Activated naive CD4-positive, alpha-beta T cell treated with anti-CD3 and anti-CD28 coated beads, Interleukin-2, amount 50 U/mL, for 72 hours (primary cell): ENCODE data around the gene FOXF2. TPM values are rescaled to one million over a fixed set of nuclear protein-coding genes. Genes with fewer than 3 reads are reported as not detected.

ENCODE experiments used
- ATAC-seq, 2 donors: fragments of 150-1000 bp; cut with Tn5 transposase; 2 replicates each; pipeline ENCODE4 v1.10.0; 2021; ENCODE audit warnings: mild to moderate bottlenecking in 2 of 2, moderate library complexity in 2 of 2
- DNase-seq, 2 donors: peaks; one replicate each; pipeline ENCODE4 v3.0.0; 2021 to 2022; ENCODE audit warnings: low spot score in 2 of 2
- H3K27ac Mint-ChIP-seq, 2 donors: one replicate each; pipeline ENCODE4 v1.8.0; 2022; ENCODE audit warnings: mild to moderate bottlenecking in 2 of 2, mixed read lengths in 2 of 2
- H3K36me3 Mint-ChIP-seq, 2 donors: one replicate each; pipeline ENCODE4 v1.8.0; 2022; ENCODE audit warnings: mixed read lengths in 2 of 2
- H3K9me3 Mint-ChIP-seq, 2 donors: one replicate each; pipeline ENCODE4 v1.8.0; 2022; ENCODE audit warnings: mixed read lengths in 2 of 2
- total RNA-seq, 2 donors: library from RNA; stranded (reverse); gene quantifications; one replicate each; pipeline ENCODE4 v1.2.3, GENCODE V29; 2022

FOXF2 gene
- total RNA-seq, 2 donors from 2014 or later, result not detected

- no peak overlapping the region for H3K27ac Mint-ChIP-seq
- H3K36me3 Mint-ChIP-seq, result no peaks in the 10 kb centered on the region
- DNase-seq (no peak), ATAC-seq (no peak)
- H3K9me3 Mint-ChIP-seq, result no peaks in the 10 kb centered on the region
Measured at GRCh38 chr6:1385129-1386037, 4.0 kb upstream of the FOXF2 start.

DNA sequence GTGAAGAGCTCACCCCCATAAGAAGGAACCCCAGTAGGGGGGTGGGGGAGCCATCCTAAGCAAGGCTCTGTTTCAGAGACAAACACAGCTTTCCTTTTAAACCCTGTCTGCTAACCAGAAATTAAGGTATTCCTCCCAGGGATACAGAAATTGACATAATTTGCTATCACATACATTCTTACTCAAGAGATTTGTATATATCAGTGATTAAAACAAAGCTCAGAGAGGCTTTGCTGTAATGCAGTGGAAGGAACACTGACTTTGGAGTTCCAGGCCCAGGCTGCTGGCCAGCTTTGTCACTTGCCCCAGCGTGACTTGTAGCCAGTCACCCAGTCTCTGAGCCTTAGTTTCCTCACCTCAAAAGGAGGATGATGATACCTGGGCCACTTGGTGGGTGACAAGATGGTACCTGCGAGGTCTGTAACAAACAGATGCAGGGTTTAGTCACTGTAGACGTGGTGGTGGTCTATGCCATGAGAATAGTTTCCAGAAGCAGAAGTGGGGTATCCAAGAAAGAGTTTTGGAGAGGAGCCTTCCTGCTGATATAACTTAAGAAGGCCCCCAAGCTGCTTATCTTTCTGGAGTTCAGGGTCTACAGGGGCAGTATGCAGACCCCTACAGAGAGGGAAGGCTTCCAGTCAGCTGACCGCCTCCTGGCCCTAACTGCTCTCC, 3.2 kb upstream of the FOXF2 start:
- ATAC-seq (no peak), DNase-seq (no peak)
- H3K27ac Mint-ChIP-seq, result no peak overlapping the region
- H3K9me3 Mint-ChIP-seq, result no peaks in the 10 kb centered on the region
- no peaks in the 10 kb centered on the region for H3K36me3 Mint-ChIP-seq

- no peak overlapping the region for H3K27ac Mint-ChIP-seq
- no peak for ATAC-seq
Measured at GRCh38 chr6:1387538-1387875, 1.9 kb upstream of the FOXF2 start.

GRCh38 chr6:1387876-1388629, 1.3 kb upstream of the FOXF2 start:
- no peak overlapping the region for H3K27ac Mint-ChIP-seq
- no peaks in the 10 kb centered on the region for H3K36me3 Mint-ChIP-seq
- ATAC-seq, result peak in 1 of 2 donors; percentile 21
- no peaks in the 10 kb centered on the region for H3K9me3 Mint-ChIP-seq
- DNase-seq, result no peak

More at GRCh38 chr6:1387538-1387875, 1.9 kb upstream of the FOXF2 start:
- Mint-ChIP-seq H3K9me3 (no peaks in the 10 kb centered on the region), H3K36me3 (no peaks in the 10 kb centered on the region)
- DNase-seq, result no peak

DNA sequence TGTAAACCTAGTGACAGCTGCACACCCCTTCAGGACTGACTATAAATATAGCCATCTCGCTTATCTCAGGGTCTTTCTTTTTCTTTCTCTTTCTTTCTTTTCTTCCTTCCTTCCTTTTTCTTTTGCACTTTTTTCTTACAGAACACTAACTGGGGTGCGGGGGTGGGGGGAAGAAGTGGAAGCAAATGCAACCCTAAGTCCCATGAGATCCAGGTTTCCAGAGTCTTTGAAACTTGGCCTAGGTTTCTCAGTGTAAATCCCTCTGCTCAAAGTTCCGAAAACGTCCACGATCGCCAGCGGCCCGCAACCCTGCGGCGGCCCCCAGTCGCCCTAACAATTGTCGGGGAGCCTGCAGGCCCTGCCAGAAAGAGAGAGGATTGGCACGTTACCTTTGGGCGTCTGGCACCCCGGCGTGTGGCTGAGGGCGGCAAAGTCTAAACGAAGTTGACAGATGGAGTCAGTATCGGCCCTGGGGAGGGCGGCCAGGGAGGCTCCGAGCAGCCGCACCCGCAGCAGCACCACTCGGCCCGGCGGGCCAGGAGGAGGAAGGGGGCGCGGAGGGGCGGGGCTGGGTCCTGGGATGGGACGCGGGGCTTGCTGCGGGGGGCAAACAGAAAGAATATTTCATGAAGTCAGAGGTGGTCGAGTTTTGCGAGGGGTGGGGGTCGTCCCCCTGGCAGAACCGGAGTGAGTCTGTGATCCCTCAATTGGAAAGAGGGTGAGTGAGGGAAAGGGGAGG, 577 bp upstream of the FOXF2 start:
- DNase-seq (no peak), ATAC-seq (no peak)
- no peaks in the 10 kb centered on the region for H3K9me3 Mint-ChIP-seq
- no peak overlapping the region for H3K27ac Mint-ChIP-seq
- no peaks in the 10 kb centered on the region for H3K36me3 Mint-ChIP-seq

- no peak overlapping the region for H3K27ac Mint-ChIP-seq
- no peaks in the 10 kb centered on the region for H3K36me3 Mint-ChIP-seq
- ATAC-seq (peak in 1 of 2 donors; percentile 33), DNase-seq (no peak)
- no peaks in the 10 kb centered on the region for H3K9me3 Mint-ChIP-seq
Measured at GRCh38 chr6:1390133-1390945, 963 bp downstream of the FOXF2 start.

DNA sequence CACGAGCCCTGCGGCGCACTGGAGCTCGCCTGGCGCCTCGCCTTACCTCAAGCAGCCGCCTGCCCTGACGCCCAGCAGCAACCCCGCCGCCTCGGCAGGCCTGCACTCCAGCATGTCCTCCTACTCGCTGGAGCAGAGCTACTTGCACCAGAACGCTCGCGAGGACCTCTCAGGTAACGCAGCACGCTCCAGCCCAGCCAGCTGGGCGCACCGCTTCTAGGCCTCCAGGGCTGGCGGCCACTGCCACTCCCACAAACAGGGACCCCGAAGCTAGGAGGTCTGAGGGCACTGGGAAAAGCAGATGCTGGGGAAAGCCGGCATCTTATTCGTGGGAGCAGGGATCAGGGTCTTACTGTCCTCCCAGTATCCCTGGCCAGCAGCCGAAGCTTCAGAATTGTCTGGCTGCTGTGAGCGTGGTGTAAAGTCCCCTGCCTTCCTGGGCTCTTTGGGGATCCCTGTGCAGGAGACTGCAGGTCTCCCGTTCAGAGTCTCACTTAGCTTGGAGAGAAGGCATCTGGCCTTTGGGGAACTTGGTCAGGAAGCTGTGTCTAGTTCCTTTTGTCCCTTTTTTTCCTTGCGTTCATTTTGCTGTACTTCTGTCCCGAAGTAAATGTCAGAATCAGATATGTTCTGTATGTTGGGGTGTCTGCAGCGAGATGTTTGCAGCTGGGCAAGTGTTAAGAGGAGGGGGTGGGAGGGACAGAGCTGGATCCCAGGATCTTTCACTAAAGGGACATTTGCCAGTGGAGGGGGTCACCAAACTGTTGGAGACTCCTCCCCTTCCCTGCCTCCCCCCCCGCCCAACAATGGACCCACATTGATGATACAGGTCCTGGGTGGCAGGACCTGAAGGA, 1.8 kb downstream of the FOXF2 start:
- H3K27ac Mint-ChIP-seq, result no peak overlapping the region
- H3K36me3 Mint-ChIP-seq, result no peaks in the 10 kb centered on the region
- ATAC-seq (peak in 1 of 2 donors; percentile 18), DNase-seq (no peak)
- no peaks in the 10 kb centered on the region for H3K9me3 Mint-ChIP-seq

DNA sequence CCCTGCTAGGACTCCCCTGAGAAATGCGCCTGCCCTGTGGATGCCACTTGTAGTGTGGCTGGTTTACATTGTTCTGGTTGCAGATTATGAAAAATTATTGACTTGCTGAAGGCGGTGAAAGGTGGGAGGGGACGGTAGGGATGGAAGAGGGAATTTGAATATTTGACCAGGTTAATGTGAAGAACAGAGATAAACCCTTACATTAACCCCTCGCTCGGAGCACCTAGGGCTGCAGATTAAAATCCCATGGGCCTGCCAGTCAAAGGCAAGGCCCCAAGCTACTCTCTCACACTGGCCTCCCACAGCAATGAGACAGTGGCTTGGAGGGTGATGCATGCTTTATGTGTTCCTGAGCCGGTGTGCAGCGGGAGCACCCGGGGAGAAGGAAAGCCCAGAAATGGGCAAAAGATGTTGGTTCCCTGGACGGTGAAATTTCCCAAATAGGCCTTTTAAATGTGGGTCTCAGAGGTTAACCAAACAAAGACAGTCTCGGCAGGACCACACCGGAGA, 2.5 kb downstream of the FOXF2 start:
- ATAC-seq, result no peak
- no peak for DNase-seq
- no peaks in the 10 kb centered on the region for H3K9me3 Mint-ChIP-seq
- no peak overlapping the region for H3K27ac Mint-ChIP-seq
- no peaks in the 10 kb centered on the region for H3K36me3 Mint-ChIP-seq

DNA sequence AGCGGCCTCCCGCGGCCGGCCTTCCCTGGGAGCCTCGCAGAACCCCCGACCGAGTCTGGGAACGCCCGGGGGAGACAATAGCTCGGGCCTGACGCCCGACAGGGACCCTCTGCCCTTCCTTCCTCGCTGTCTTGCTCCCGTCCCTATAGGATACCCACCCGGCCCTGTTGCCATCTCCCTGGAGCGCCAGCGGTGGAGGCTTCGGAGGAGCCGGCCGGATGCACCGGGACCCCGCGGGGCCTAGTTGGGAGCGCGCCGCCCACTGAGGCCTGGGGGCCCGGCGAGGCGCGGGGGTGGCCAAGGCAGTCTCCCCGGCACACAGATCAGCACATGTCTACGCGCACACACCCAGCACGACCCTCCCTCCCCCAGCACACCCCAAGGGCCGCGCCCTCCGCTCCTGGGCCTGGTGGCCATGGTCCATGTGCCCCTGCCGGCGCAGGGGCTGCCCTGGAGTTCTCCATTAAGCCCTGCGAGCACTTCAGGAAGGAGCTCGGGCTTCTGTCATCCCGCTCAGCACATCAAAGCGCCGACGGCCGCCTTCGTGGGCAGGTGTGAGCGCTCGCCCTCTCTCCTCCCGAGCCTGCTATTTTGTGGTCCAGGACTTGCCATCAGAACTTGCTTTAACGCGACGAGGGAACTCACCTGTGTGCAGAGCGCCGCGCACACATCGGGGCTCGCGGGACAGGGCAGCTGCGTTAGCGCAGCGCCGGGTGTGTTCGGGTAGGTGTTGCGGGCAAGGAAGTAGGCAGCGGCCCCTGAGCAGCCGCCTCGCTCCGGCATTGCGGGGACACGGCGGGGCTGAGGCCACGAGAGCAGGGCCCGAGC, 3.7 kb downstream of the FOXF2 start:
- no peak for DNase-seq
- ATAC-seq, result no peak
- Mint-ChIP-seq H3K27ac (no peak overlapping the region), H3K36me3 (no peaks in the 10 kb centered on the region), H3K9me3 (no peaks in the 10 kb centered on the region)

GRCh38 chr6:1393641-1394283, 4.4 kb downstream of the FOXF2 start:
- no peaks in the 10 kb centered on the region for H3K36me3 Mint-ChIP-seq
- no peaks in the 10 kb centered on the region for H3K9me3 Mint-ChIP-seq
- DNase-seq, result no peak
- no peak for ATAC-seq
- no peak overlapping the region for H3K27ac Mint-ChIP-seq

DNA sequence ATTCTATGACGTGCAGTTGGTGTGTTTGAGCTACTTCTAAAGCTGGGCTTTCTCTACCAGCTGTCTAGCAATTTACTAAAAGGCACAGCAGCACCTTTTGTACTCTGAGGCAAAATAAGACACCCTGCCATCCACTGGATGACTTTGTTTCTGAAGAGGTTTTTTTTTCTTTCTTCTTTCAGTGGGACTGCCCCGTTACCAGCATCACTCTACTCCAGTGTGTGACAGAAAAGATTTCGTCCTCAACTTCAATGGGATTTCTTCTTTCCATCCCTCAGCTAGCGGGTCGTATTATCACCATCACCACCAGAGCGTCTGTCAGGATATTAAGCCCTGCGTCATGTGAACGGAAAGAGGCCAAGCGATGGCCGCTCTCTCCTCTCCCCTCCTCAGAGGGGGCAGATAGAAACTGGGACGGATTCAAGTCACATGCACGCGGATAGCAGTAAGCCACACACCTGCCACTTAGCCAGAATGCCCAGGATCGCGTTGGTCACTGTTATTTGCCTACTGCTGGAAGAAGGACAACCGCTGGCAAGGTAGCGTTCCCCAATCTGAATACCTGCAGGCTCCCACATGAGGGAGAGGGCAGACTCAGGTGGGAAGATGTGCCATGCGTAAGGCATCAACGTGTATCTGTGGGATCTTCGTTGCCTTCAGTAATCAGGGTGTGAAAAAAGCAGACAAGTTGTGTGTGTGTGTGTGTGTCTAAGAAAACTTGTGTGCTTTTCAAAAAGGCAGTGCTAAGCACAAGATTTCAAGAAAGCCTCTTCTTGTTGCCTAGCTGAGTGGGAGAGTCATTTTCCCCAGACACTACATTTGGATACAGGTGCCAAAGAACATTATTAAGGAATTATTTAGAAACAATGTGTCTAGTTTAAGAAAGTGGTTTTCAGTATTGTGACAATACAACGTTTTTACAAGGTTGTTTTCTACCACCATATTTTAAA, 5.4 kb downstream of the FOXF2 start:
- Mint-ChIP-seq H3K9me3 (no peaks in the 10 kb centered on the region), H3K36me3 (no peaks in the 10 kb centered on the region), H3K27ac (no peak overlapping the region)
- no peak for DNase-seq
- ATAC-seq, result no peak

- Mint-ChIP-seq H3K9me3 (no peaks in the 10 kb centered on the region), H3K36me3 (no peaks in the 10 kb centered on the region), H3K27ac (no peak overlapping the region)
- ATAC-seq (no peak), DNase-seq (no peak)
Measured at GRCh38 chr6:1395506-1395905, 6.1 kb downstream of the FOXF2 start.
